ENCODE results near the gene SH3RF3. TPM values are rescaled to one million over a fixed set of nuclear protein-coding genes. Genes with fewer than 3 reads are reported as not detected.
A peak's percentile ranks its signal among the peaks of the same experiment; 100 is the strongest.

SH3RF3 gene
- polyA plus RNA-seq, 1 donor (not counting 4 experiments of a cell fraction or from before 2014, with no cell fraction given), result 0.08 TPM

GRCh38 chr2:109331081-109331480, 202.1 kb downstream of the SH3RF3 start:
- Histone ChIP-seq H3K4me3 (ENCODE audit: control insufficient read depth in 2 of 3, extremely low read depth in 1 of 3, insufficient read depth in 2 of 3, low read depth in 1 of 3, low read length in 3 of 3) (no peak overlapping the region), H3K9me3 (ENCODE audit: control insufficient read depth, low read depth, low read length) (no peaks in the 10 kb centered on the region), H3K4me2 (ENCODE audit: control insufficient read depth, extremely low read depth, insufficient read depth, low read depth, low read length) (no peak overlapping the region), H3K9me1 (ENCODE audit: control insufficient read depth, extremely low read depth, insufficient read depth, low read length) (peaks cover 3% of the 10 kb centered on the region), H3K9ac (ENCODE audit: control insufficient read depth, extremely low read depth, insufficient read depth, low read length) (no peak overlapping the region), H3K36me3 (ENCODE audit: control insufficient read depth in 2 of 2, extremely low read depth in 1 of 2, insufficient read depth in 2 of 2, low read length in 2 of 2) (no peaks in the 10 kb centered on the region), H4K20me1 (ENCODE audit: control insufficient read depth, extremely low read depth, insufficient read depth, low read length) (no peaks in the 10 kb centered on the region), H3K4me1 (ENCODE audit: control insufficient read depth, extremely low read depth, insufficient read depth, low read length) (peaks cover 32% of the 10 kb centered on the region), H3K79me2 (ENCODE audit: control insufficient read depth, insufficient read depth, low read length) (no peaks in the 10 kb centered on the region), H2AFZ (ENCODE audit: control insufficient read depth, low read length) (no peak overlapping the region), H3K27me3 (ENCODE audit: control insufficient read depth, extremely low read depth, insufficient read depth, low read length) (no peaks in the 10 kb centered on the region), H3K27ac (ENCODE audit: control insufficient read depth, insufficient read depth, low read length) (no peak overlapping the region)
- dilution Hi-C loops (cut with MboI; ENCODE audit: extremely low pct_ligation_motif_present, low sequenced_read_pairs), result no loop called here
- FAIRE-seq, result no peak
- TF ChIP-seq CTCF (optimal IDR thresholded peaks at IDR 0.05 in 1 of 3, IDR thresholded peaks at IDR 0.05 in 1 of 3, conservative IDR thresholded peaks at IDR 0.05 in 1 of 3; ENCODE audit: extremely low read depth in 1 of 3, insufficient read depth in 2 of 3, low read length in 3 of 3), result no peak
- TF ChIP-seq EZH2 (IDR thresholded peaks at IDR 0.05; ENCODE audit: low read length), result no peak
- DNase-seq (ENCODE audit: low read depth, low spot score), result no peak

GRCh38 chr2:109331896-109332848, 203.2 kb downstream of the SH3RF3 start:
- Histone ChIP-seq H3K4me1 (ENCODE audit: control insufficient read depth, extremely low read depth, insufficient read depth, low read length) (peaks cover 35% of the 10 kb centered on the region), H3K27ac (ENCODE audit: control insufficient read depth, insufficient read depth, low read length) (peak overlapping the region; percentile 36), H3K9me1 (ENCODE audit: control insufficient read depth, extremely low read depth, insufficient read depth, low read length) (peaks cover 3% of the 10 kb centered on the region), H3K36me3 (ENCODE audit: control insufficient read depth in 2 of 2, extremely low read depth in 1 of 2, insufficient read depth in 2 of 2, low read length in 2 of 2) (no peaks in the 10 kb centered on the region), H4K20me1 (ENCODE audit: control insufficient read depth, extremely low read depth, insufficient read depth, low read length) (no peaks in the 10 kb centered on the region), H2AFZ (ENCODE audit: control insufficient read depth, low read length) (peak overlapping the region; percentile 88), H3K27me3 (ENCODE audit: control insufficient read depth, extremely low read depth, insufficient read depth, low read length) (no peaks in the 10 kb centered on the region), H3K9ac (ENCODE audit: control insufficient read depth, extremely low read depth, insufficient read depth, low read length) (peak overlapping the region; percentile 42), H3K9me3 (ENCODE audit: control insufficient read depth, low read depth, low read length) (no peaks in the 10 kb centered on the region), H3K4me2 (ENCODE audit: control insufficient read depth, extremely low read depth, insufficient read depth, low read depth, low read length) (peak overlapping the region; percentile 90), H3K4me3 (ENCODE audit: control insufficient read depth in 2 of 3, extremely low read depth in 1 of 3, insufficient read depth in 2 of 3, low read depth in 1 of 3, low read length in 3 of 3) (peak overlapping the region; percentile 6 to 67 (median 57)), H3K79me2 (ENCODE audit: control insufficient read depth, insufficient read depth, low read length) (no peaks in the 10 kb centered on the region)
- TF ChIP-seq EZH2 (IDR thresholded peaks at IDR 0.05; ENCODE audit: low read length), result no peak
- TF ChIP-seq CTCF (optimal IDR thresholded peaks at IDR 0.05 in 1 of 3, IDR thresholded peaks at IDR 0.05 in 1 of 3, conservative IDR thresholded peaks at IDR 0.05 in 1 of 3; ENCODE audit: extremely low read depth in 1 of 3, insufficient read depth in 2 of 3, low read length in 3 of 3), result no peak
- DNase-seq (ENCODE audit: low read depth, low spot score) (peak; percentile 69), FAIRE-seq (peak; percentile 92)
- dilution Hi-C loops (cut with MboI; ENCODE audit: extremely low pct_ligation_motif_present, low sequenced_read_pairs), result no loop called here

Measured in keratinocyte (primary cell).